Pancreas (tissue), 10 donors: Measurements from ENCODE around the gene NACC2. TPM values are rescaled to one million over a fixed set of nuclear protein-coding genes. Genes with fewer than 3 reads are reported as not detected.
"Not testable (repeated sequence)": the region's sequence is repeated elsewhere in the genome, so short reads cannot be mapped to it uniquely, and the experiment has no call there.

Source experiments
- ATAC-seq, 4 donors: fragments of 200-7000 bp; cut with Tn5 transposase; one replicate each; pipeline versions ENCODE4 v1.8.0 to v1.9.1; 2020; ENCODE audit warnings: mild to moderate bottlenecking in 4 of 4, moderate library complexity in 4 of 4
- DNase-seq, 6 donors: peaks; one replicate each; pipeline ENCODE4 v3.0.0-alpha.2; 2020
- FAIRE-seq: peaks from 2 replicates; lab custom pipeline; 2012; peaks lifted over from hg19 to GRCh38; lab: Jason Lieb, UNC
- H3K27ac ChIP-seq, 4 donors: fragments of 200-600 bp; sonication (generic); 1 replicate in 3 of 4; 2 replicates in 1 of 4; pipeline versions ENCODE4 v1.5.0 to v1.8.0; 2020
- H3K27me3 ChIP-seq, 4 donors: fragments of 200-600 bp; one replicate each; pipeline ENCODE4 v1.8.0; 2021
- H3K36me3 ChIP-seq, 3 donors: fragments of 200-600 bp; sonication (generic) in 1 of 3; one replicate each; pipeline versions ENCODE4 v1.5.0 to v1.8.0; 2020 to 2021
- H3K4me1 ChIP-seq, 3 donors: fragments of 200-600 bp; one replicate each; pipeline ENCODE4 v1.8.0; 2021
- H3K4me3 ChIP-seq, 4 donors: fragments of 200-600 bp; sonication (generic) in 2 of 4; one replicate each; pipeline versions ENCODE4 v1.5.0 to v1.8.0; 2020 to 2021
- H3K9me3 ChIP-seq, 4 donors: fragments of 200-600 bp; one replicate each; pipeline ENCODE4 v1.8.0; 2021
- CTCF ChIP-seq, 4 donors: fragments of 200-600 bp; sonication (generic) in 3 of 4; IDR thresholded peaks; one replicate each; pipeline versions ENCODE4 v1.5.0 to v1.8.0; 2021; ENCODE audit warnings: antibody characterized with exemption in 4 of 4
- WGBS, 2 donors: extraction: QIAGEN DNeasy Blood & Tissue Kit; methylation state at CpG; one replicate each; pipeline ENCODE4 v1.1.7; 2013; 5-methylcytosine and 5-hydroxymethylcytosine counted together
- intact Hi-C, 3 donors: fragments of 100-400 bp; cut with DNase I; formaldehyde crosslinking; loops; one replicate each; pipeline versions ENCODE4 v1.11.1 to v1.14.2; 2022
- polyA plus RNA-seq, 2 donors: library from polyadenylated mRNA; stranded (reverse); fragments of 200-250 nt; gene quantifications; one replicate each; pipeline ENCODE4 v1.2.3, GENCODE V29; 2013
- total RNA-seq, 6 donors: library from RNA; stranded (reverse); fragmentation: NEBNext Ultra II Directional in 4 of 6; extraction: Animal tissue kit (Norgen Biotek cat#: 25700) in 4 of 6; gene quantifications; one replicate each; pipeline versions ENCODE4 v1.2.1 to v1.2.4, GENCODE V29; 2021 to 2023
- donor health status: healthy with polysubstance abuse.
- donor health status: DM: no; HTN: no; CAD: no; lungs with moderate emphysema.
- donor health status: DM: no; HTN: no; CAD: no.
- donor health status: control.
- donor health status: control.
- donor health status: Bipolar disorder and iron deficiency.
- donor health status: DM: yes; HTN: yes; CAD: no.
- donor health status: DM: no; HTN: no; CAD: no.
- donor health status: DM: no; HTN: no; CAD: no.
- donor health status: DM: yes; HTN: yes; CAD: no.

Gene NACC2
- total and polyA plus RNA-seq, 8 donors, result 4.3 to 12.4 (median 8.2) TPM

- TF ChIP-seq CTCF (IDR thresholded peaks at IDR 0.05), result no peak
- peak in 1 of 4 donors; percentile 8 for ATAC-seq
- WGBS, 2 donors, result 86 to 89% methylated on average over 16 of the region's 16 CpGs
- DNase-seq, result peak in 2 of 6 donors; percentile 31 to 52
- peaks cover 0 to 7% (median 0%) of the 10 kb centered on the region in 3 donors for H3K36me3 ChIP-seq
- no peak overlapping the region for H3K4me3 ChIP-seq
- H3K27me3 ChIP-seq, result no peaks in the 10 kb centered on the region
- intact Hi-C loops, result no loop called here
- no peak for FAIRE-seq
- no peaks in the 10 kb centered on the region for H3K4me1 ChIP-seq
- no peak overlapping the region for H3K27ac ChIP-seq
- no peaks in the 10 kb centered on the region for H3K9me3 ChIP-seq
Observed at GRCh38 chr9:136044971-136045594, 50.0 kb downstream of the NACC2 start.

GRCh38 chr9:136044207-136044970 lies 50.7 kb downstream of the NACC2 start:
- no peaks in the 10 kb centered on the region for H3K4me1 ChIP-seq
- no peak for FAIRE-seq
- intact Hi-C loops, result no loop called here
- no peak overlapping the region for H3K27ac ChIP-seq
- H3K27me3 ChIP-seq, result no peaks in the 10 kb centered on the region
- peak in 2 of 6 donors; percentile 47 to 63 for DNase-seq
- WGBS, 2 donors, result 95 to 97% methylated on average over 25 of the region's 25 CpGs
- H3K9me3 ChIP-seq, result no peaks in the 10 kb centered on the region
- H3K36me3 ChIP-seq, result peaks cover 0 to 2% (median 0%) of the 10 kb centered on the region in 3 donors
- no peak for ATAC-seq
- no peak for TF ChIP-seq CTCF (IDR thresholded peaks at IDR 0.05)
- no peak overlapping the region for H3K4me3 ChIP-seq

- DNase-seq, result peak in 1 of 6 donors; percentile 21
- no peaks in the 10 kb centered on the region for H3K4me1 ChIP-seq
- no peak for ATAC-seq
- no peak overlapping the region for H3K4me3 ChIP-seq
- H3K27me3 ChIP-seq, result no peaks in the 10 kb centered on the region
- no peaks in the 10 kb centered on the region for H3K9me3 ChIP-seq
- intact Hi-C loops, result no loop called here
- H3K27ac ChIP-seq, result no peak overlapping the region
- FAIRE-seq, result no peak
- whole genome bisulfite sequencing, 2 donors, result 91 to 92% methylated on average over 18 of the region's 18 CpGs
- no peak for TF ChIP-seq CTCF (IDR thresholded peaks at IDR 0.05)
- no peaks in the 10 kb centered on the region for H3K36me3 ChIP-seq
Observed at GRCh38 chr9:136043441-136043991, 51.6 kb downstream of the NACC2 start.

GRCh38 chr9:136042541-136042940 lies 52.5 kb downstream of the NACC2 start:
- TF ChIP-seq CTCF (IDR thresholded peaks at IDR 0.05), result no peak
- ATAC-seq (no peak), FAIRE-seq (no peak), DNase-seq (no peak)
- H3K4me3 ChIP-seq, result no peak overlapping the region
- WGBS, 2 donors, result 34 to 67% methylated on average over 1 of the region's 1 CpG
- H3K27ac ChIP-seq, result no peak overlapping the region
- H3K9me3 ChIP-seq, result no peaks in the 10 kb centered on the region
- no peaks in the 10 kb centered on the region for H3K4me1 ChIP-seq
- intact Hi-C loops, result no loop called here
- H3K36me3 ChIP-seq, result no peaks in the 10 kb centered on the region
- H3K27me3 ChIP-seq, result no peaks in the 10 kb centered on the region

- ATAC-seq, H3K4me1 ChIP-seq, H3K27ac ChIP-seq, H3K36me3 ChIP-seq, intact Hi-C loops, FAIRE-seq, H3K9me3 ChIP-seq, H3K4me3 ChIP-seq, H3K27me3 ChIP-seq, DNase-seq: not testable (repeated sequence)
- 97 to 100% methylated on average over 2 of the region's 2 CpGs for WGBS, 2 donors
Observed at GRCh38 chr9:136040848-136041247, 54.2 kb downstream of the NACC2 start.
